Muscle of leg (tissue), 16 donors: ENCODE results near the gene MTAP. TPM values are rescaled to one million over a fixed set of nuclear protein-coding genes. Genes with fewer than 3 reads are reported as not detected.
A peak's percentile ranks its signal among the peaks of the same experiment; 100 is the strongest.

Source experiments
- DNase-seq: peaks from one replicate; pipeline ENCODE4 v3.0.0; 2013
- H3K27ac ChIP-seq: one replicate; pipeline ENCODE4 v1.5.1; 2013; ENCODE audit warnings: mild to moderate bottlenecking, low read length, control low read depth
- H3K27me3 ChIP-seq: one replicate; pipeline ENCODE4 v1.6.1; 2013; ENCODE audit warnings: low read length; ENCODE audit not compliant: control insufficient read depth, insufficient read depth
- H3K36me3 ChIP-seq: one replicate; pipeline ENCODE4 v1.6.1; 2013; ENCODE audit warnings: low read length; ENCODE audit not compliant: control insufficient read depth, insufficient read depth
- H3K4me1 ChIP-seq: one replicate; pipeline ENCODE4 v1.6.1; 2013; ENCODE audit warnings: low read length; ENCODE audit not compliant: control insufficient read depth, insufficient read depth
- H3K4me3 ChIP-seq: one replicate; pipeline ENCODE4 v1.5.1; 2013; ENCODE audit warnings: low read length, control low read depth
- H3K9me3 ChIP-seq: replicated peaks from 2 replicates; pipeline ENCODE4 v1.6.1; 2013; ENCODE audit warnings: low read depth, low read length; ENCODE audit not compliant: control insufficient read depth
- WGBS: methylation state at CpG from one replicate; pipeline ENCODE4 v1.1.5; 2013; ENCODE audit warnings: missing lambda C conversion rate; ENCODE audit not compliant: insufficient coverage; 5-methylcytosine and 5-hydroxymethylcytosine counted together
- long read RNA-seq, 11 donors: transcript quantifications; one replicate each; lab custom pipeline, GENCODE V29; 2026
- polyA plus RNA-seq, 8 donors: library from polyadenylated mRNA; unstranded; fragments of 120-200 nt; gene quantifications; one replicate each; pipeline versions ENCODE4 v1.2.1 to v1.2.3, GENCODE V29; 2013; ENCODE audit warnings: inconsistent platforms in 1 of 8, low replicate concordance in 1 of 8; ENCODE audit not compliant: insufficient read length in 8 of 8, insufficient read depth in 1 of 8
- total RNA-seq: library from RNA; stranded (reverse); fragments of 120-200 nt; gene quantifications from one replicate; pipeline ENCODE4 v1.2.4, GENCODE V29; 2013

Gene MTAP
- 27.0 TPM for total RNA-seq
- polyA plus RNA-seq = 10 to 100 TPM; 16.1 to 24.4 (median 22.8) TPM
- long read RNA-seq, donor 1, full-length matches to known transcripts = 4 of 4 reads
- long read RNA-seq, donor 1, partial matches to known transcripts = 0 of 4 reads
- long read RNA-seq, donor 1, other reads (novel, unspliced or antisense) = 0 of 4 reads
- long read RNA-seq, donor 2 = 0 reads
- long read RNA-seq, donor 3, full-length matches to known transcripts = 7 of 7 reads
- long read RNA-seq, donor 3, partial matches to known transcripts = 0 of 7 reads
- long read RNA-seq, donor 3, other reads (novel, unspliced or antisense) = 0 of 7 reads
- long read RNA-seq, donor 4, full-length matches to known transcripts = 9 of 9 reads
- long read RNA-seq, donor 4, partial matches to known transcripts = 0 of 9 reads
- long read RNA-seq, donor 4, other reads (novel, unspliced or antisense) = 0 of 9 reads
- long read RNA-seq, donor 5, full-length matches to known transcripts = 12 of 12 reads
- long read RNA-seq, donor 5, partial matches to known transcripts = 0 of 12 reads
- long read RNA-seq, donor 5, other reads (novel, unspliced or antisense) = 0 of 12 reads
- long read RNA-seq, donor 6, full-length matches to known transcripts = 3 of 3 reads
- long read RNA-seq, donor 6, partial matches to known transcripts = 0 of 3 reads
- long read RNA-seq, donor 6, other reads (novel, unspliced or antisense) = 0 of 3 reads
- long read RNA-seq, donor 7, full-length matches to known transcripts = 1 of 1 reads
- long read RNA-seq, donor 7, partial matches to known transcripts = 0 of 1 reads
- long read RNA-seq, donor 7, other reads (novel, unspliced or antisense) = 0 of 1 reads
- long read RNA-seq, donor 8, full-length matches to known transcripts = 3 of 3 reads
- long read RNA-seq, donor 8, partial matches to known transcripts = 0 of 3 reads
- long read RNA-seq, donor 8, other reads (novel, unspliced or antisense) = 0 of 3 reads
- long read RNA-seq, donor 9, full-length matches to known transcripts = 6 of 6 reads
- long read RNA-seq, donor 9, partial matches to known transcripts = 0 of 6 reads
- long read RNA-seq, donor 9, other reads (novel, unspliced or antisense) = 0 of 6 reads
- long read RNA-seq, donor 10, full-length matches to known transcripts = 11 of 11 reads
- long read RNA-seq, donor 10, partial matches to known transcripts = 0 of 11 reads
- long read RNA-seq, donor 10, other reads (novel, unspliced or antisense) = 0 of 11 reads
- long read RNA-seq, donor 11, full-length matches to known transcripts = 5 of 5 reads
- long read RNA-seq, donor 11, partial matches to known transcripts = 0 of 5 reads
- long read RNA-seq, donor 11, other reads (novel, unspliced or antisense) = 0 of 5 reads

DNA sequence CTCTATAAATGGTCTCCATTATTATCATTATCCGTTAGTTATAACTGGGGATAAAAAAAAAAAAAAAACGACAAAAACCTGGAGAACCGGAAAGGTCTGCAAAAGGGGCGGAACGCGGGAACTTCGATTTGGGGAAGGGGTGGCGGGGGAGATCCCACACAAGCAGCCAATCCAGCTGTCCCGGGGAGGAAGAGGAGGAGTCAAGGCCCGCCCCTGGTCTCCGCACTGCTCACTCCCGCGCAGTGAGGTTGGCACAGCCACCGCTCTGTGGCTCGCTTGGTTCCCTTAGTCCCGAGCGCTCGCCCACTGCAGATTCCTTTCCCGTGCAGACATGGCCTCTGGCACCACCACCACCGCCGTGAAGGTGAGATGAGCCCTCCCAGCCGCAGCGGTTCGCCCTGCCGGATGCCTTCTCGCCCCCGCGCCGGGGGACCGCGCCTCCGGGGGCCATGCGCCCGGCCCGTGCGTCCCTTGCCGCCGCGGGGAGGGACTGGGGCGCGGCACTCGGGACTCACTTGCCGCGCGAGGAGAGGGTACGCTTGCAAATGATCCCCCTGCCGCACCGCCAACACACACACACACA, at the start of gene MTAP:
Gene MTAP (plus strand): TSS at position 219 of the 583 bp plus-strand sequence. CDS start 113 bp downstream, at position 332.
- H3K4me3 ChIP-seq = peak within 1 kb of the TSS; percentile 81
- H3K9me3 ChIP-seq = no peaks in the 10 kb centered on the region
- no peaks in the 10 kb centered on the region for H3K36me3 ChIP-seq
- peak; percentile 98 for DNase-seq
- peaks cover 15% of the 10 kb centered on the region for H3K4me1 ChIP-seq
- no peaks in the 10 kb centered on the region for H3K27me3 ChIP-seq
- under 1% methylated on average over 31 of the region's 48 CpGs for WGBS
- H3K27ac ChIP-seq = peak within 1 kb of the TSS; percentile 92

DNA sequence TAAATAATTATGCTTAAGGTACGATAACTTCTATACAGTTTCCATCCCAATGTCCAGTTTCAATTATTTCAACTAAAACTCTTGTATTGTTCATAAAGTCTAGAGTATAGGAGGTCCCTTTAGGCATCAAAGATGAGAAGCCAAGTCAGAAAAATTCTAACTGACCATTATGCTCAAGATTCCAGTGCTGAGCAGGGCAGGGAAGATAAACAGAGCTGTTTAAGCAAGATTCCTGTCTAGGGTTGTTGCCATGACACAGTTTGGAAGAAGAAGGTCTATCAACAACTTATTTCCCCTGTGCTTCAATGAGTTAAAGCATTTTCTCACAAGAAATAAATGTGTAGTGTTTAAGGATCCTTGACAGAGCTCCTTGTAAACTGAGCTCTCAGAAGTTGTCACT, 48.9 kb upstream of the MTAP start:
- WGBS = no CpG with 5 or more reads among the region's 1 CpG
- Histone ChIP-seq H3K36me3 (no peaks in the 10 kb centered on the region), H3K27ac (no peak overlapping the region), H3K27me3 (no peaks in the 10 kb centered on the region), H3K9me3 (no peaks in the 10 kb centered on the region), H3K4me3 (no peak overlapping the region), H3K4me1 (no peaks in the 10 kb centered on the region)
- no peak for DNase-seq

GRCh38 chr9:21754741-21755140, 47.7 kb upstream of the MTAP start:
- no peaks in the 10 kb centered on the region for H3K36me3 ChIP-seq
- H3K4me3 ChIP-seq = no peak overlapping the region
- H3K27me3 ChIP-seq = no peaks in the 10 kb centered on the region
- WGBS = no CpG with 5 or more reads among the region's 2 CpGs
- no peak overlapping the region for H3K27ac ChIP-seq
- H3K9me3 ChIP-seq = no peaks in the 10 kb centered on the region
- no peaks in the 10 kb centered on the region for H3K4me1 ChIP-seq
- DNase-seq = no peak

- H3K9me3 ChIP-seq = no peaks in the 10 kb centered on the region
- H3K27me3 ChIP-seq = no peaks in the 10 kb centered on the region
- no peaks in the 10 kb centered on the region for H3K36me3 ChIP-seq
- no peak for DNase-seq
- no peak overlapping the region for H3K4me3 ChIP-seq
- H3K4me1 ChIP-seq = no peaks in the 10 kb centered on the region
- no peak overlapping the region for H3K27ac ChIP-seq
- 71% methylated on average over 1 of the region's 1 CpG for WGBS
Observed at GRCh38 chr9:21758540-21758939, 43.9 kb upstream of the MTAP start.

- H3K4me1 ChIP-seq = no peaks in the 10 kb centered on the region
- DNase-seq = no peak
- no peaks in the 10 kb centered on the region for H3K9me3 ChIP-seq
- no peak overlapping the region for H3K27ac ChIP-seq
- H3K27me3 ChIP-seq = no peaks in the 10 kb centered on the region
- no CpG with 5 or more reads among the region's 4 CpGs for WGBS
- H3K36me3 ChIP-seq = no peaks in the 10 kb centered on the region
- no peak overlapping the region for H3K4me3 ChIP-seq
Observed at GRCh38 chr9:21761309-21761901, 41.0 kb upstream of the MTAP start.

- 98% methylated on average over 3 of the region's 3 CpGs for WGBS
- Histone ChIP-seq H3K27me3 (no peaks in the 10 kb centered on the region), H3K4me3 (no peak overlapping the region), H3K27ac (no peak overlapping the region), H3K36me3 (no peaks in the 10 kb centered on the region), H3K4me1 (no peaks in the 10 kb centered on the region), H3K9me3 (no peaks in the 10 kb centered on the region)
- no peak for DNase-seq
Observed at GRCh38 chr9:21762064-21762463, 40.4 kb upstream of the MTAP start.

- Histone ChIP-seq H3K27ac (no peak overlapping the region), H3K36me3 (no peaks in the 10 kb centered on the region), H3K4me1 (no peaks in the 10 kb centered on the region), H3K4me3 (no peak overlapping the region), H3K9me3 (no peaks in the 10 kb centered on the region), H3K27me3 (no peaks in the 10 kb centered on the region)
- no peak for DNase-seq
- no CpG with 5 or more reads among the region's 3 CpGs for WGBS
Observed at GRCh38 chr9:21764846-21765245, 37.6 kb upstream of the MTAP start.

GRCh38 chr9:21766096-21766495, 36.3 kb upstream of the MTAP start:
- Histone ChIP-seq H3K9me3 (no peaks in the 10 kb centered on the region), H3K27ac (no peak overlapping the region), H3K27me3 (no peaks in the 10 kb centered on the region), H3K36me3 (no peaks in the 10 kb centered on the region), H3K4me1 (no peaks in the 10 kb centered on the region), H3K4me3 (no peak overlapping the region)
- 100% methylated on average over 1 of the region's 2 CpGs for WGBS
- no peak for DNase-seq

- DNase-seq = peak; percentile 20
- no peaks in the 10 kb centered on the region for H3K9me3 ChIP-seq
- no peak overlapping the region for H3K27ac ChIP-seq
- no peaks in the 10 kb centered on the region for H3K27me3 ChIP-seq
- WGBS = no CpG with 5 or more reads among the region's 1 CpG
- no peak overlapping the region for H3K4me3 ChIP-seq
- no peaks in the 10 kb centered on the region for H3K4me1 ChIP-seq
- H3K36me3 ChIP-seq = no peaks in the 10 kb centered on the region
Observed at GRCh38 chr9:21770871-21771560, 31.4 kb upstream of the MTAP start.
